PFSK-1 (cell line): ENCODE results near the gene MAPT.

Source experiments
- POLR2AphosphoS5 ChIP-seq: IDR thresholded peaks from 2 replicates; pipeline ENCODE4 v1.6.1; 2012; ENCODE audit warnings: low read depth, mild to moderate bottlenecking, control low read depth, low read length, moderate library complexity
- TAF1 ChIP-seq: IDR thresholded peaks from 2 replicates; pipeline ENCODE4 v1.6.1; 2012; ENCODE audit warnings: low read length, control low read depth, borderline replicate concordance; ENCODE audit not compliant: insufficient read depth

- TF ChIP-seq TAF1 (no peak), POLR2AphosphoS5 (no peak)
Measured at GRCh38 chr17:45907750-45908395, 13.5 kb downstream of the MAPT start.
